HG03439 (cell line): ENCODE results near the gene RABGAP1L.
"Not testable (repeated sequence)": the region's sequence is repeated elsewhere in the genome, so short reads cannot be mapped to it uniquely, and the experiment has no call there.

ENCODE experiments used
- ATAC-seq: cut with Tn5 transposase; IDR thresholded peaks from one replicate; pipeline ENCODE4 v1.9.1; 2021; ENCODE audit warnings: mild to moderate bottlenecking, moderate library complexity; ENCODE audit not compliant: unreplicated experiment

RABGAP1L gene

DNA sequence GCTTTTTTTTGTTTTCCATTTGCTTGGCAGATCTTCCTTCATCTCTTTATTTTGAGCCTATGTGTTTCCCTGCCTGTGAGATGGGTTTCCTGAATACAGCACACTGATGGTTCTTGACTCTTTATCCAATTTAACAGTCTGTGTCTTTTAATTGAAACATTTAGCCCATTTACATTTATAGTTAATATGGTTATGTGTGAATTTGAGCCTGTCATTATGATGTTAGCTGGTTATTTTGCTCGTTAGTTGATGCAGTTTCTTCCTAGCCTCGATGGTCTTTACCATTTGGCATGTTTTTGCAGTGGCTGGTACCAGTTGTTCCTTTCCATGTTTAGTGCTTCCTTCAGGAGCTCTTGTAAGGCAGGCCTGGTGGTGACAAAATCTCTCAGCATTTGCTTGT lies 384.1 kb downstream of the RABGAP1L start:
- ATAC-seq, result not testable (repeated sequence)

DNA sequence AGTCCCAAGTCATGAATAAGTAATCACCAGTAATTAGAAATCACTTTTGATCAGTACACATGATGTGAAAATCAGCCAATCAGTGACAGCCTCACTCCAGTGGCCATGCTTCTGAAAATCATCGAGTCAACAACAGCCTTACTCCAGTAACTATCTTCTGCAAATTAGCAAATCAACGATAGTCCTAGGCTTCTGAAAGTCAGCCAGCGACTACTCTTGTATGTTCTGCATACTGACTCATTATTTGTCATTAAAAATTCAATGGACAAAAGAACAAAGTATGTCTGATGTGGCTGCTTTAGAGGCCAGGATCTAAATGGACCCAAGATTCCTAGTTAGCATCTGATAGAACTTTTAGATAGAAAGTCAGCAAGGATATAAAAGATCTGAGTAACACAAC lies 391.0 kb downstream of the RABGAP1L start:
- no peak for ATAC-seq

DNA sequence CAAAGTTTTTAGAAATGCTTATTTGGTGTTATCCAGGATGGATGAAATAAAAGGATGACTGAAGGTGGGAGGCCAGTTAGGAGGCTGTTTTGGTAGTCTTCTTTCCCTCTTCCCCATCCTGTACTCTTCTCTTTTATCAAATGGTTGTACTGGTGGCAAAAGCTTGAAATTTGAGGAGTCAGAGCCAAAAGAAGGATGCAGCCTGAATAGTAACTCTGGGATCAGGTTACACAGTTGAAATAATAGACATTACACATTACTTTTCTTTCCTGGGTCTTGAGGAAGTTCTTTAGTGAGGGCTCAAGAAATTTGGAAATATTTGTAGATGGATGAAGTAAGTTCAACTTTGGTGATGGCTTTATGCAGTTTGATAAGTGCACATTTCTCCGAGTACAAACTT lies 397.1 kb downstream of the RABGAP1L start:
- no peak for ATAC-seq

DNA sequence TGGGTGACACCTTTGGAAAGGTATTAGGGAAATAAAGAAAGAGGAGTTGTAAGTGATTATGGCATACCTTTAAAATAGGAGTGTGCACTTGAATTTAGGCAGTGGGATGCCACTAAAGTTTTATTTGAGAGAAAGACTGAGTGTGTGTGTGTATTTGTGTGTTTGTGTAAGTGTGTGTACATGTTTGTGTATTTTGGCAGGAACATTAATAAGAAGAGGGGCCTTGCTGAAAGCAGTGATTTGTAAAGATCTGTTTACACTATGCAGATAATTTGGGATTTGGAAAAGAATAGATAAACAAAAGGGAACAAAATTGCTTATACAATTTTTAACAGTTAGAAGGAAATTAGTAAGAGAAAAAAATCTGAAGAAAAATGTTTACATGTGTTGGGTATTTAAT lies 409.2 kb downstream of the RABGAP1L start:
- no peak for ATAC-seq

DNA sequence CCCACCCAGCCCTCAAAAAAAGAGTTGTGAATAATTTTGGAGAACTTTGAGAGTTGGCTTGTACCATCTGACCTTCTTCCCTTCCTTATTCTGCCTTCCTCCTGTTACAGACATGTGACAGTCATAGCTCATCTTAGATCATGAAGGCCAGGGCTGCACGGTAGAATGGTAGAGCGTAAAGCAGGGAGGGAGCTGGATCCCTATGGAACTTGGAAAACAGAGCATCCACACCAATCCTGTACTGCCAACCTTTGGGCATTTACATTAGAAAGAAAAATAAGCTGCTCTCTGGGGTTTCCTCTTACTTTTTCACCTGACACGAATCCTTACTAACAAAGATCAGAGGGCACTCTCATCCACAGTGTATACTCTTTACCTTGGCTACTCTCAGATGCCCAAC lies 409.9 kb downstream of the RABGAP1L start:
- no peak for ATAC-seq

DNA sequence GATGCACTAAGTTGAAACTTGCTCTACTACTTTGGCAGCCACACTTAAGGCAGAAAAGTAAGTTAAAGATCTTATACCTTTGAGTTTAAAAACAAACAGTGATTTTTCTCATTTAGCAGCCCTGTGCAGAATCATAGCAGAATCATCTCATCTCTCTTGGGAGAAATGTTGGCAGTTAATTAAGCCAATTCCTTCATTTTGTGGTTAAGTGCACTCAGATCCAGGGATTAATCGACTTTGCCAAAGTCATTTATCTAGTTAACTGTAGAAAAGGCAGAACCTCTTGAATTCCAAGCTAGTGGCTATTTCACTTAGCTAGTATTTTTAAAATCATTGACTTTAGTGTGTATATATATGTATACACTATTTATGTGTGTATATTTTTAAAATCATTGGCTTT lies 413.5 kb downstream of the RABGAP1L start:
- ATAC-seq, result no peak

DNA sequence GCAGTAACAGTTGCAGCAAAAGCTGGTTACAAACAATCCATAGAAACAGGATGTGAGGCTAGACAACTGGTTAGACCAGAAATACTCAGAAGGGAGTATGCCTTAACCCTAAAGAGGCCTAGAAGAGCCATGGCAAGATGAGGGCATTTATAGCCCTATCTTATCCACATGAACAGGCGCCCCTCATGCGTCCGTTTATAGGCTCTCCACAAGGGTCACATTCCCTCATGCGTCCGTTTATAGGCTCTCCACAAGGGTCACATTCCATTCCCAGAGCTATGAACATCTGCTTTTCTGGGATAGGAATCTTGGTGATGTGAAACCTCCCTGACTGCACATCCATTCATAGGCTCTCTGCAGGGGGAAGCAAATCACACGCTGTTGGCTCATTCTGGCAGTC lies 416.8 kb downstream of the RABGAP1L start:
- ATAC-seq, result not testable (repeated sequence)

DNA sequence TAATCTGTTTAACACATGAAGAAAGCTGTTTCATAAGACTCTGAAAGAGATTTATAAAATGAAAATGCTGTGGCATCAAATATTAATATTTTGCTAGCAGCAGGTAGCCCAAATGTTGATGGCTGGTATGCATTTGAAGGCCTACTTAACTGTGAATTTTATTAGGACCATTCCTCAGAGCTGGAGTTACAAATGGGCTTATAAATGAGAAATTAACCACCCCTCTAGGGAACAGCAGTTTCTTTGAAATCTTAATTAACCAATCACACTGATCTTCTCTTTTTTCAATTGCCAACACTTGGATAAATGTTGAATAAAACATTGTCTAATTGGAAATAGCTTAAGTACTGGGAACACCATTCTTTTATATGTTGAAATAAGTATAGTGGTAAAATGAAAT lies 418.4 kb downstream of the RABGAP1L start:
- ATAC-seq, result no peak

DNA sequence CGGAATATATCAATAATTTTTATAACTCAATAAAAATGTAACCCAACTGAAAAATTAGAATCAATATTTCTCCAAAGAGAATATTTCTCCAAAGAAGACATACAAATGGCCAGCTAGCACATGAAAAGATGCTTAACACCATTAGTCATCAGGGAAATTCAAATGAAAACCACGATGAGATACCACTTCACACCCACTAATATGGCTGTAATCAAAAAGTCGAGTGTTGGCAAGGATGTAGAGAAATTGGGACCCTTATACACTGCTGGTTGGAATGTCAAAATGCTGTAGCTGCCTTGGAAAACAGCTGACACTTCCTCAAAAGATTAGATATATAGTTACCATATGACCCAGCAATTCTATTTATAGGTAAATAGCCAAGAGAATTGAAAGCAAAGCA lies 421.5 kb downstream of the RABGAP1L start:
- ATAC-seq, result no peak

DNA sequence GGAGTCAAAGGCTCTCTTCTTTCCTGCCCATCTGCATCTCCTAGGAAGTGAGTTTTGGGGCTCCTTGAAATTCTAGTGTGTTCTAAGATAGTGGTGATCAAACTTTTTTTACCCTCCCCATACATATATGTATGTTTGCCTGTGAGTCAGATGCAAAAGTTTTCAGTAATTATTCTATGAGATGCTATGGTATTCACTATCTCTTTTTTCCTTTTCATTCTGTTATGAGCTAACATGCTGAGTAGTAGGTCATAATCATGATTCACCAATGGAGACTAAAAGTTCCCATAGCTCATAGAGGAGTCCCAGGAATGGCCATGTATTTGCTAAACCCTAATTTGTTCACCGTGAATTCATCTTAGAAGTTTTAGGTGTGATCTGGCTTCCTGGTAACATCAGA lies 424.0 kb downstream of the RABGAP1L start:
- ATAC-seq, result no peak

DNA sequence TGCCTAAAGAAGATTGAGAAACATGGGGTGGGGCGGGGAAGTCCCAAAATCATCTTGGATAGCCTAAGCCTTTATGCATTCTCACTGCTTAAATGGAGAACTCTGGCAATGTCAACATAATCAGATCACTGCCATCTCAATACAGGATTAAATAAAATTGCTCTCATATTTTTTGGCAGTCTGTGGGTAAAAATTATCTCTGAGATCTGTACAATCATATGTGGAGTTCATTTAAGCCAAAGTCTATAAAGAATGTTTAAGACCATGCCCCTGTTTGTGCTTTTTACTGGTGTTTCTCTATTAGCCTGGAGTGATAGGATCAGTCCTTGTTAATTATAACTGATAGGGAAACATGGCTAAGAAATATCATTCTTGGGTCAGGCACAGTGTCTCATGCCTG lies 424.8 kb downstream of the RABGAP1L start:
- no peak for ATAC-seq

DNA sequence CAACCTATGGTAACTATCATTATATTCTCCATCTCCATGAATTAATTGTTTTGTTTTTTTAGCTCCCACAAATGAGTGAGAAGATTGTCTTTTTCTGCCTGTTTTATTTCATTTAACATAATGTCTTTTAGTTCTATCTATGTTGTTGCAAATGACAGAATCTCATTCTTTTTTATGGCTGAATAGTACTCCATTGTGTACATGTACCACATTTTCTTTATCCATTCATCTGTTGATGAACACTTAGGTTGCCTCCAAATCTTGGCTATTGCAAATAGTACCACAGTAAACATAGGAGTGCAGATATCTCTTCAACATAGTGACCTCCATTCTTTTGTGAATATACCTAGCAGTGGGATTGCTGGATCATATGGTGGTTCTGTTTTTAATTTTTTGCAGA lies 429.3 kb downstream of the RABGAP1L start:
- ATAC-seq, result not testable (repeated sequence)

DNA sequence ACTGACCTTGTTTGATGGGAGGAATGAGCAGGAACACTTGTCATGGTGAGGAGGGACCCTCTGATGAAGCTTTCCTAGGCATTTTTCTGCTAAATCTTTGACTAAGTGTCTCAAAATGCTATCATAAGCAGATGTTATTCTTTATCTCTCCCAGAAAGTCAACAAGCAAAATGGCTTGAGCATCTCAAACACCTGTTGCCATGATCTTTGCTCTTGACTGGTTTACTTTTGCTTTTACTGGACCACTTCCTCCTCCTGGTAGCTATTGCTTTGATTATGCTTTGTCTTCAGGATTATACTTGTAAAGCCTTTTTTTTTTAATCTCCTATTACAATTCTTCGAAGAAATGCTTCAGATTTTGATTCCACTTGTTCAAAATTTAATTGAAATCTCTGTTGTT lies 445.9 kb downstream of the RABGAP1L start:
- no peak for ATAC-seq

DNA sequence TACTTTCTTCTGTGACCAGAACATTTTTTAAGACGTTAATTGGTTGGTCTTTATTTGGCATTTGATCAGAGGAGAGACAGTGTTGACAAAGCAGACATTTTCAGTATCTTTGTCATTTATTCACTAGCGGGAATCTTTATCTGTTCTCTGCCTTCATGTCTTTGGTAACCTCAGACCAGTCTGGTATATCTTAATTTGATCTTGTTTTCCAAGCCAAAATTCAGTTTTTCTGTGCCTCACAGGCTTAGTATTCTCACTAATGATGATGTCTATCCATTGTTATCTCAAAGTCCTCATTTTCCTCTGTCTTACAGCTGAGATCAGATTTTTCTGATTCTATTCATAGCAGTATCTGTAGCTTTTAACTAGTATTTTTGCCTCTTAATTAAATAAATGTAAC lies 447.2 kb downstream of the RABGAP1L start:
- no peak for ATAC-seq

DNA sequence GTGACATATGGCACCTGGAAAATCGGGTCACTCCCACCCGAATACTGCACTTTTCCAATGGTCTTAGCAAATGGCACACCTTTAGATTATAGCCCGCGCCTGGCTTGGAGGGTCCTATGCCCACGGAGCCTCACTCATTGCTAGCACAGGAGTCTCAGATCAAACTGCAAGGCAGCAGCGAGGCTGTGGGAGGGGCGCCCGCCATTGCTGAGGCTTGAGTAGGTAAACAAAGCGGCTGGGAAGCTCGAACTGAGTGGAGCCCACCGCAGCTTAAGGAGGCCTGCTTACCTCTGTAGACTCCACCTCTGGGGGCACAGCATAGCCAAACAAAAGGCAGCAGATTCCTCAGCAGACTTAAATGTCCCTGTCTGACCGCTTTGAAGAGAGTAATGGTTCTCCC lies 458.6 kb downstream of the RABGAP1L start:
- not testable (repeated sequence) for ATAC-seq

DNA sequence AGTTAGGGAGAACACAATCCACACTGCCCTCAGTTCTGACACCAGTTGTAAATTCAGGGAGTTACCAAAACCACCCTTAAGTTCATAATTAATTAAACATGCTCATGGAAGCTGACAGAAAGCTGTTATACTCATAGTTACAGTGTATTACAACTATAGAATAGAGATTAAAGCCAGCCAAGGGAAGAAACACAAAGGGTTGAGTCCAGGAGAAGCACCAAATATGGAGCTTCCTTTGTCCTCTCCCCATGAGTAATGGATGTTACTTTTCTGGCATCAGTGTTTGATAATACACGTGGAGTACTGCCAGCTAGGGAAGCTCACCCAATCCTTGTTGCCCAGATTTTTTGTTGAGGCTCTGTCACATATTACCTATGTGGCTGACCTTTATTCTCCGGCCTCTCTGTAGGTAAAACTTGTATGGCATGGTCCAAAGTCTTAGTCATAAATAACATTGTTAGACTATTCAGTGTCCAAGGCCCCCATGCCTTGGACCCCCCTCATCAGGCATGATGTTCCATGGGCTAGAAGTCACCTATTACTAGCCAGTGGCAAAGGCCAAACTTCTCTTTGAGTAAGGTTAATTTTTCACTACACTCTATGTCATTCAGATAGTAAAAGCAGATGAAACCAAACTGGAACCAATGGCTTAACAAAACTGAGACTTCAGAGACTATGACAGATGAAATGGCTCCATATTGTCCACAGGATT lies 464.2 kb downstream of the RABGAP1L start:
- no peak for ATAC-seq

DNA sequence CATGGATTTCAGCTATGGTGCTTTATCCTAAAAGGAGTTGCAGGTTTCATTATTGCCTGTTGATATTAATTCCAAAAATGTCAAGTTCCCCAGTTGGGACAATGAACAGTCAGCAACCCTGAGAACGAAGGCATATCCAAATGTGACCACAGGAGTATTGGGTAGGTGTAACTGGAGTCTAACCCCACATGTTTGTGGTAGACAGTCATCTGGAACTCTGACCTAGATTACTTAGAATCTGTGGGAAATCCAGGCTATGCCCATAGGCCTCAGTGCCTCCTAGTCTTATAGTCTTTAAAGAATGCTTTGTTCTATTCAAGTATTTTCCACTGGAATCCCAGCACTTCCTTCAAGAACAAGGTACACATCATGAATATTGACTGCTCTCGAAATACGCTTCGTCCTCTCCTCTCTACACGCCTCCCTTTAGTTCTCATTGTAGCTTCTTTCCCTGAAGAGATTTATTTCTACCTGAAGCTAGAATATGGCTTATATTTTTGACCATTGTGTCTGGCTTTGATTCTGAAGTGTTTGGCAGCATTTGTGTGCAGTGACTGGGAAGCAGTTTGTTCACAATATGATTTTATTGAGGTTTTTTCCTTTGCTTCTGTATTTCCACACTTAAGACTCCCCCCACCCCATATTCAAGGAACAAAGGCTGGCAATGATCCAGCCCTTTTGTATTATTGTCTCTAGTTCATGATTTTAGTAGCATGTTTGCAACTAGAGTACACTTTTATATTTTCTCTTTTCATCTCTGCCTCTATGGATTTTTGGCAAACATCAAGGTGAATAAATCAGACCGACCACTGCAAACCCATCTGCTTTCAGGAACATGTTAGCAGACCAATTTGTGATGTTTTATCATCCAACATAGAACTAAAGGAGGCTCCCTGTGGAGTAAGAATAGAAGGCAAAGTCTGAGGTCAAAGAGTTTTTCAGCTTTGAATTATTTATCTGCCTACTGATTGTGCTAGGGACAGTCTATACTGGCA lies 467.0 kb downstream of the RABGAP1L start:
- ATAC-seq, result no peak

DNA sequence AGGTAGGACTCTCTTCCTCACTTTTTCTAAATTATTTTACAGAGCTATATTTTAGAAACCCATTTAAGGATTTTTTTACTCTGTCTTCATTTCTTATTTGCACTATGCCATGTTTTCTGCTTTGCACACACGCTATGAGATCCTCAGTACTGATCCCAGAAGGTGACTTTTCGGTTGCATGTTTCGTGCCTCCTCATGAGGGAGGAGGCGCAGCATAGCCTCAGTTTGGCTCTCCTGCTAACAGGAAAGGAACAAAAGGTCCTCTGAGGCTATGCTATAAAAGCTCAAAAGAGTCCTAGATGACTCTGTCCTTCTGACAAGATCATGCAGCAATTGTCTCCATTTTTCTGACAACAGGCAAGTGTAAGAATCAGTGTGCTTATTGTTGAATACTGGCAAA lies 478.2 kb downstream of the RABGAP1L start:
- no peak for ATAC-seq

DNA sequence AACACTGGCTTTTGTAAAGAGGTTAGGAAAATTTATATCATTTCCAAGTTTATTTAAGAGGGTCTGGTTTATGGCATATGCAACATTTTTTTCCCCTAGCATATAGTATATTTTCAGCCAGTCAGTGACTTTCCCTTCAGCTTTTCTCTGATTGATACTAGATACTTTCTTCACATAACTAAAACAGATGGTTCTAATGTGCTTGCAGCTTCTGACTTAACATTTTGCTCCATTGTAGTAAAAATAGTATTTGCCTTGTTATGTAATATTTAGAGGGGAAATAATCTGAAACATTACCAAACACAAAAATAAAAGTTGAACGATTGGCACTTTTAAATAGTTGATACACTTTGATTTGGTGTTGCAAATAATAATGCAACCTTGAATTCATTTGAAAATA lies 480.1 kb downstream of the RABGAP1L start:
- ATAC-seq, result no peak

DNA sequence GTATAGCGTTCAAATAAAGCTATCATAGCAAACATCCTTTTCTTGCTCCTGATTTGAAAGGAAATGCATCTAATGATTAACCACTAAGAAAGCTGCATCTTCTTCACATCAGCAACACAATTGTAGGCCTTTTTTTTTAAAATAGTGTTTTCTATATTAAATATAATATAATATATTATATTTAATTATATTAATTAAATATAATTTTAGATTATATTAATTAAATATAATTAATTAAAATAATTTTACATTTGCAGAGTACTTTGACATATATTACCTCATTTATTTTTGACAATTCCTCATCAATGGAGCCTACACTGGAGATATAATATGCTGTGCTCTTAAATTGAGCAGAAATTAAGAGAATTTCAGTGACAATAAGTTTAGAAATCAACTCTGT lies 481.5 kb downstream of the RABGAP1L start:
- ATAC-seq, result no peak

DNA sequence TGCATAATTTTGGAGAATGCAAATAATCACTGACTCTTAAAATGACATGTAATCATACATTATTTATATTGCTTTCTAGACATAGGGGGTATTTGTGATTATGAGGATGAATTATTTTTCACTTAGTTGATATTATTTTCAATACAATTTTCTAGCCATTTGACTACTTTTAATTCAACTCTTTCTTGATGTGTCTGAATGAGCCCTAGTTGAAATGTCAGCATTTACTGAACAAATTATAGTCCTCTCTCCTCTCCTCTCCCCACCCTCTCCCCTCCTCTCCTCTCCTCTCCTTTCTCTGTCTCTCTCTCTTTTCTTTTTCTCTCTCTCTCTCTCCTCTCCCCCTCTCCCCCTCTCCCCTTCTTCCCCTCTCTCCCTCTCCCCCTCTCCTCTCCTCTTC lies 483.1 kb downstream of the RABGAP1L start:
- ATAC-seq, result no peak

DNA sequence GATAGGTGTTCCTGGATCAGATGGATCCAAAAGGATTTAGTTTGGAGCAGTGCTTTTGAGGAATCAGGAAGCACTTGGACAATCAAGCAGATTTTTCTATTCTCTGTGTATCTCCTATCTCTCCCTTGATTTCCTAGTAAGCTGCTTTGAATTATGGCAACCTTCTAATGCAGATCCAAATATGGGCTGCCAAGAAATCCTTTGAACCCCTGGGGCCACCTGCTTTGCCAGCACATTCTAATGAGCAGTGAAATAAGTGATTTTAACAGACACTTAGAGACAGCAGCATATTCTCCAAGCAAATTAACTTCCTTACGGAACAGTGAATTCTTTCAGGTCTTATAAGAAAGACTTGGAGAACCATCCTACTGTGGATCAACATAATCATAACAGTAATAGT lies 483.9 kb downstream of the RABGAP1L start:
- ATAC-seq, result no peak
